H1 (cell line): ENCODE measurements around the gene HSPA4. TPM values are rescaled to one million over a fixed set of nuclear protein-coding genes. Genes with fewer than 3 reads are reported as not detected.
"Not testable (repeated sequence)": the region's sequence is repeated elsewhere in the genome, so short reads cannot be mapped to it uniquely, and the experiment has no call there.

Experiments
- CTCF ChIA-PET: fragments of 300-600 bp; sonication (Branson Sonifier 250); formaldehyde crosslinking; loops from one replicate; lab custom pipeline; 2021; ENCODE audit not compliant: partially characterized antibody; lab: Charles Lee
- POLR2A ChIA-PET: fragments of 300-600 bp; sonication (Branson Sonifier 250); formaldehyde crosslinking; loops from one replicate; lab custom pipeline; 2021; ENCODE audit warnings: inconsistent platforms; ENCODE audit not compliant: partially characterized antibody; lab: Charles Lee
- DNase-seq, 2 experiments: peaks; one replicate each; pipeline versions ENCODE4 v3.0.0 to v3.0.0-alpha.2; 2010 to 2022; ENCODE audit warnings: low spot score in 2 of 2, low read depth in 1 of 2, mixed read lengths in 1 of 2
- FAIRE-seq: peaks from 2 replicates; lab custom pipeline; 2011; peaks lifted over from hg19 to GRCh38; lab: Jason Lieb, UNC
- H2AFZ ChIP-seq: 2 replicates; pipeline ENCODE4 v1.8.1; 2012; ENCODE audit warnings: low read length, inconsistent platforms
- H2AK5ac ChIP-seq: 2 replicates; pipeline ENCODE4 v1.6.1; 2013; ENCODE audit warnings: low read depth, low read length
- H2BK120ac ChIP-seq: replicated peaks from 2 replicates; pipeline ENCODE3; 2013; ENCODE audit warnings: low read depth, low read length, inconsistent platforms
- H2BK12ac ChIP-seq: 2 replicates; pipeline ENCODE4 v1.6.1; 2013; ENCODE audit warnings: low read depth, low read length
- H2BK15ac ChIP-seq: 2 replicates; pipeline ENCODE4 v1.6.1; 2013; ENCODE audit warnings: low read length
- H2BK20ac ChIP-seq: 2 replicates; pipeline ENCODE4 v1.6.1; 2013; ENCODE audit warnings: low read length
- H2BK5ac ChIP-seq: 2 replicates; pipeline ENCODE4 v1.6.1; 2013; ENCODE audit warnings: low read depth, low read length
- H3K14ac ChIP-seq: 2 replicates; pipeline ENCODE4 v1.6.1; 2013; ENCODE audit warnings: inconsistent platforms; ENCODE audit not compliant: insufficient read length
- H3K18ac ChIP-seq: 2 replicates; pipeline ENCODE4 v1.6.1; 2013; ENCODE audit warnings: low read length; ENCODE audit errors: extremely low read depth
- H3K23ac ChIP-seq: 2 replicates; pipeline ENCODE4 v1.6.1; 2013; ENCODE audit warnings: inconsistent platforms; ENCODE audit not compliant: insufficient read length
- H3K23me2 ChIP-seq: 2 replicates; pipeline ENCODE4 v1.6.1; 2013; ENCODE audit warnings: low read depth, low read length
- H3K27ac ChIP-seq: 2 replicates; pipeline ENCODE4 v1.6.1; 2011; ENCODE audit warnings: low read depth, low read length, inconsistent platforms
- H3K27me3 ChIP-seq, 4 experiments: replicated peaks in 1 of 4; 1 replicate in 1 of 4; 2 replicates in 3 of 4; pipeline versions ENCODE4 v1.6.1 to v1.8.1; 2011 to 2013; ENCODE audit warnings: low read length in 3 of 4, mild to moderate bottlenecking in 3 of 4, inconsistent platforms in 2 of 4, mixed read lengths in 2 of 4, moderate library complexity in 1 of 4; ENCODE audit not compliant: control insufficient read depth in 3 of 4, insufficient read depth in 3 of 4; ENCODE audit errors: extremely low read depth in 1 of 4
- H3K36me3 ChIP-seq, 4 experiments: 2 replicates each; pipeline versions ENCODE4 v1.6.1 to v1.8.1; 2011 to 2013; ENCODE audit warnings: mild to moderate bottlenecking in 4 of 4, low read length in 3 of 4, moderate library complexity in 2 of 4, control low read depth in 1 of 4, inconsistent platforms in 1 of 4; ENCODE audit not compliant: insufficient read depth in 4 of 4, control insufficient read depth in 2 of 4
- H3K4ac ChIP-seq: replicated peaks from 2 replicates; pipeline ENCODE3; 2013; ENCODE audit warnings: low read length, low read depth, mixed read lengths, inconsistent platforms; ENCODE audit not compliant: insufficient read length
- H3K4me1 ChIP-seq, 4 experiments: replicated peaks in 1 of 4; 1 replicate in 1 of 4; 2 replicates in 3 of 4; pipeline versions ENCODE4 v1.6.1 to v1.8.1; 2011 to 2013; ENCODE audit warnings: low read length in 3 of 4, inconsistent platforms in 2 of 4, mixed read lengths in 1 of 4; ENCODE audit not compliant: insufficient read depth in 4 of 4, control insufficient read depth in 3 of 4
- H3K4me2 ChIP-seq, 2 experiments: 2 replicates each; pipeline versions ENCODE4 v1.6.1 to v1.8.1; 2011 to 2013; ENCODE audit warnings: low read depth in 2 of 2, low read length in 2 of 2, control low read depth in 1 of 2, inconsistent platforms in 1 of 2, mild to moderate bottlenecking in 1 of 2; ENCODE audit not compliant: insufficient read depth in 1 of 2
- H3K4me3 ChIP-seq, 4 experiments: fragments of 200-600, 300-600 bp in 1 of 4; sonication (generic), shearing (Covaris generic), sonication (Bioruptor Twin) in 1 of 4; 2 replicates each; pipeline versions ENCODE4 v1.5.1 to v1.8.1; 2011 to 2016; ENCODE audit warnings: low read length in 4 of 4, low read depth in 3 of 4, control low read depth in 2 of 4, inconsistent platforms in 2 of 4, mild to moderate bottlenecking in 2 of 4, mixed read lengths in 1 of 4, moderate library complexity in 1 of 4; ENCODE audit not compliant: insufficient read depth in 2 of 4; ENCODE audit errors: extremely low read depth in 1 of 4
- H3K56ac ChIP-seq: replicated peaks from 2 replicates; pipeline ENCODE3; 2013; ENCODE audit warnings: low read depth, mild to moderate bottlenecking, mixed read lengths, low read length, inconsistent platforms; ENCODE audit not compliant: insufficient read length
- H3K79me1 ChIP-seq: 2 replicates; pipeline ENCODE4 v1.6.1; 2013; ENCODE audit warnings: low read depth, low read length, control low read depth
- H3K79me2 ChIP-seq, 2 experiments: 2 replicates each; pipeline versions ENCODE4 v1.6.1 to v1.8.1; 2012 to 2013; ENCODE audit warnings: low read length in 2 of 2, mild to moderate bottlenecking in 2 of 2, inconsistent platforms in 1 of 2; ENCODE audit not compliant: insufficient read depth in 2 of 2, control insufficient read depth in 1 of 2
- H3K9ac ChIP-seq, 4 experiments: replicated peaks in 1 of 4; 1 replicate in 1 of 4; 2 replicates in 3 of 4; pipeline versions ENCODE4 v1.6.1 to v1.8.1; 2011 to 2013; ENCODE audit warnings: low read depth in 3 of 4, low read length in 3 of 4, control low read depth in 2 of 4, mild to moderate bottlenecking in 2 of 4, moderate library complexity in 2 of 4, inconsistent platforms in 1 of 4; ENCODE audit errors: extremely low read depth in 1 of 4
- H3K9me3 ChIP-seq, 2 experiments: 2 replicates each; pipeline versions ENCODE4 v1.6.1 to v1.8.1; 2012 to 2013; ENCODE audit warnings: mild to moderate bottlenecking in 2 of 2, moderate library complexity in 2 of 2, control low read depth in 1 of 2, inconsistent platforms in 1 of 2, low read depth in 1 of 2, low read length in 1 of 2, mixed read lengths in 1 of 2; ENCODE audit not compliant: insufficient read depth in 2 of 2
- H4K20me1 ChIP-seq, 2 experiments: replicated peaks in 1 of 2; 2 replicates each; pipeline versions ENCODE3 to v1.8.1; 2011 to 2013; ENCODE audit warnings: inconsistent platforms in 2 of 2, low read length in 2 of 2, mild to moderate bottlenecking in 1 of 2; ENCODE audit not compliant: insufficient read depth in 2 of 2, control insufficient read depth in 1 of 2
- H4K5ac ChIP-seq: 2 replicates; pipeline ENCODE4 v1.6.1; 2013; ENCODE audit warnings: low read length, low read depth, mixed read lengths, inconsistent platforms; ENCODE audit not compliant: insufficient read length
- H4K8ac ChIP-seq: 2 replicates; pipeline ENCODE4 v1.8.0; 2013; ENCODE audit warnings: mild to moderate bottlenecking, moderate library complexity, low read length, inconsistent platforms; ENCODE audit not compliant: insufficient read depth; ENCODE audit errors: extremely low read depth
- H4K91ac ChIP-seq: replicated peaks from 2 replicates; pipeline ENCODE3; 2013; ENCODE audit warnings: low read length, mixed read lengths, inconsistent platforms; ENCODE audit not compliant: insufficient read length
- WGBS, 2 experiments: shearing (Covaris generic) in 1 of 2; methylation state at CpG; one replicate each; pipeline versions ENCODE4 v1.1.6 to v1.1.7; 2013 to 2015; ENCODE audit warnings: low lambda C conversion rate in 2 of 2, mixed read lengths in 2 of 2, inconsistent platforms in 1 of 2, low coverage in 1 of 2, missing lambda C conversion rate in 1 of 2; ENCODE audit not compliant: insufficient replicate concordance in 2 of 2, insufficient coverage in 1 of 2, insufficient read length in 1 of 2; ENCODE audit errors: extremely low coverage in 1 of 2, missing lambda C conversion rate in 1 of 2; 5-methylcytosine and 5-hydroxymethylcytosine counted together
- polyA plus RNA-seq, 7 experiments: library from polyadenylated mRNA; depleted of rRNA in 3 of 7; stranded (reverse) in 5 of 7; unstranded in 2 of 7; fragments of >200 nt in 5 of 7; fragments of 200-250 nt in 2 of 7; gene quantifications; 1 replicate in 5 of 7; 2 replicates in 1 of 7; 4 replicates in 1 of 7; pipeline versions ENCODE4 v1.2.1 to v1.2.3, GENCODE V29; 2011 to 2013; ENCODE audit warnings: missing spikeins in 2 of 7, mixed read lengths in 2 of 7
- total RNA-seq: library from RNA; stranded (reverse); fragmentation: NEBNext Ultra II Directional; extraction: Animal tissue kit (Norgen Biotek cat#: 25700); gene quantifications from 2 replicates; pipeline ENCODE4 v1.2.1, GENCODE V29; 2021

HSPA4 gene
- total and polyA plus RNA-seq, 2 of the 8 experiments (the other 6 are each of a cell fraction or from before 2014, with no cell fraction given) = 28.9 to 445 TPM

DNA sequence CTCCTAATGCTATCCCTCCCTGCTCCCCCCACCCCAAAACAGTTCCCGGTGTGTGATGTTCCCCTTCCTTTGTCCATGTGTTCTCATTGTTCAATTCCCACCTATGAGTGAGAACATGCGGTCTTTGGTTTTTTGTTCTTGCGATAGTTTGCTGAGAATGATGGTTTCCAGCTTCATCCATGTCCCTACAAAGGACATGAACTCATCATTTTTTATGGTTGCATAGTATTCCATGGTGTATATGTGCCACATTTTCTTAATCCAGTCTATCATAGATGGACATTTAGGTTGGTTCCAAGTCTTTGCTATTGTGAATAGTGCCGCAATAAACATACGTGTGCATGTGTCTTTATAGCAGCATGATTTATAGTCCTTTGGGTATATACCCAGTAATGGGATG is 81.4 kb downstream of the HSPA4 start:
- H3K27ac ChIP-seq, H2AK5ac ChIP-seq, H2BK20ac ChIP-seq, H3K27me3 ChIP-seq, H2AFZ ChIP-seq, H3K79me2 ChIP-seq, H2BK120ac ChIP-seq, H3K23me2 ChIP-seq, H3K14ac ChIP-seq, H3K23ac ChIP-seq, H2BK12ac ChIP-seq, H3K4ac ChIP-seq, H2BK5ac ChIP-seq, H2BK15ac ChIP-seq, H3K4me1 ChIP-seq, H4K20me1 ChIP-seq, H4K91ac ChIP-seq, H3K18ac ChIP-seq, H3K56ac ChIP-seq, H3K4me3 ChIP-seq, H3K9ac ChIP-seq, DNase-seq, H4K5ac ChIP-seq, H3K9me3 ChIP-seq, H3K4me2 ChIP-seq, H3K79me1 ChIP-seq, H4K8ac ChIP-seq, CTCF ChIA-PET, POLR2A ChIA-PET, FAIRE-seq, H3K36me3 ChIP-seq: not testable (repeated sequence)
- WGBS, 2 experiments = 90% methylated on average over 3 of the region's 5 CpGs; no CpG with 5 or more reads in 1 of the 2 experiments

DNA sequence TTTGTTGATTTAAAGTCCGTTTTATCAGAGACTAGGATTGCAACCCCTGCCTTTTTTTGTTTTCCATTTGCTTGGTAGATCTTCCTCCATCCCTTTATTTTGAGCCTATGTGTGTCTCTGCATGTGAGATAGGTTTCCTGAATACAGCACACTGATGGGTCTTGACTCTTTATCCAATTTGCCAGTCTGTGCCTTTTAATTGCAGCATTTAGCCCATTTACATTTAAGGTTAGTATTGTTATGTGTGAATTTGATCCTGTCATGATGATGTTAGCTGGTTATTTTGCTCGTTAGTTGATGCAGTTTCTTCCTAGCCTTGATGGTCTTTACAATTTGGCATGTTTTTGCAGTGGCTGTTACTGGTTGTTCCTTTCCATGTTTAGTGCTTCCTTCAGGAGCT is 85.1 kb downstream of the HSPA4 start:
- 81% methylated on average over 2 of the region's 2 CpGs; no CpG with 5 or more reads in 1 of the 2 experiments for WGBS, 2 experiments
- H3K23me2 ChIP-seq, H3K4ac ChIP-seq, H2BK12ac ChIP-seq, DNase-seq, H3K9me3 ChIP-seq, H3K79me1 ChIP-seq, H3K23ac ChIP-seq, H3K56ac ChIP-seq, H4K8ac ChIP-seq, H4K20me1 ChIP-seq, FAIRE-seq, H2BK120ac ChIP-seq, H4K91ac ChIP-seq, H3K4me3 ChIP-seq, H3K4me2 ChIP-seq, H3K9ac ChIP-seq, H2BK20ac ChIP-seq, H4K5ac ChIP-seq, H3K14ac ChIP-seq, H2AK5ac ChIP-seq, H2BK5ac ChIP-seq, CTCF ChIA-PET, H3K27me3 ChIP-seq, H2BK15ac ChIP-seq, H3K27ac ChIP-seq, POLR2A ChIA-PET, H3K4me1 ChIP-seq, H3K18ac ChIP-seq, H3K36me3 ChIP-seq, H3K79me2 ChIP-seq, H2AFZ ChIP-seq: not testable (repeated sequence)
